ENCODE data around the gene GNAL. TPM values are rescaled to one million over a fixed set of nuclear protein-coding genes. Genes with fewer than 3 reads are reported as not detected.
"Not testable (repeated sequence)": the region's sequence is repeated elsewhere in the genome, so short reads cannot be mapped to it uniquely, and the experiment has no call there.

GNAL gene
- total RNA-seq, 1 experiment from 2014 or later: 24.0 TPM

DNA sequence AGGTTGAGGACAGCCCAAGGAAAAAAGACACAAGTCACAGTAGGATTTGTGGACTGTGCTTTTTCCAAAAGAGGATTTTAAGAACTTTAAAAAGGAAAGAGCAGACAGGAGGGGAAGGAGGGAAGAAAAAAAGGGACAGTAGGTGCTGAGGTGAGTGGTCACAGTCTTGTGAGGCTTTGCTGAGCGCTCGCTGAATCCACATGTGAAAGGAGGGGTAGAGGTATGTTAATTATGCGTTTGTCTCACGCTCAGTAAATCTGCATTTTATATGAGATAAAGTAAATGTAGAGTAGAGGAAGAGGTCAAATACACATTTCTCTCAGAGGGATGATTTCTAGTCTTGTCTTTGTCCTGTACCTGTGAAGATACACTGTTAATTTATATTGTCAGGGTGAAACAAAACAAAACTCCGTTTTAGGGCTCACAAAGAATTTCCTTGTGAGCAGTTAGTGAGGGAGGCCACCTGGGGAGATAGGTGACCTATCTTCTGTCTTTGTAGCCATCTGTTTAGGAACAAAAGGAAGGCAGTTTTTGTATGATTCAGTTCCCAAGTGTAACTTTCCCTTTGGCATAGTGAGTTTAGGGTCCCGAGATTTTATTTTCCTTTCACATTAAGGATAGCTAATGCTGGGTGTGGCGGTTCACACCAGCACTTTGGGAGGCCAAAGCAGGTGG lies 25.3 kb downstream of the GNAL start:
- Histone ChIP-seq H3K4me2 (ENCODE audit: insufficient read depth, insufficient read length, low read length) (peak overlapping the region; percentile 30), H2BK20ac (ENCODE audit: low read depth, low read length, poor library complexity, severe bottlenecking) (no peak overlapping the region), H2BK12ac (ENCODE audit: insufficient read length, low read depth, low read length) (peak overlapping the region; percentile 73), H3K4ac (ENCODE audit: low read depth, low read length) (no peak overlapping the region), H3K79me2 (ENCODE audit: insufficient read depth, low read length) (no peaks in the 10 kb centered on the region; the same call in 1 of the 2 replicates), H3K27ac (ENCODE audit: insufficient read length, low read depth, low read length) (peak overlapping the region; percentile 3), H3K14ac (ENCODE audit: insufficient read depth, low read length) (no peak overlapping the region), H4K20me1 (ENCODE audit: control insufficient read depth, insufficient read depth, insufficient read length) (no peaks in the 10 kb centered on the region), H2BK15ac (ENCODE audit: low read depth, low read length) (no peak overlapping the region), H3K18ac (ENCODE audit: insufficient read length, low read depth, low read length) (no peak overlapping the region), H3K23me2 (ENCODE audit: insufficient read length, low read depth, low read length, poor library complexity, severe bottlenecking) (no peaks in the 10 kb centered on the region), H3K9ac (ENCODE audit: extremely low read depth, insufficient read length, low read length) (no peak overlapping the region), H2BK5ac (ENCODE audit: insufficient read length, low read length) (no peak overlapping the region), H2AFZ (ENCODE audit: low read length) (no peak overlapping the region), H2AK5ac (ENCODE audit: insufficient read length, low read length) (no peak overlapping the region), H3K56ac (ENCODE audit: insufficient read length, low read depth, low read length) (no peak overlapping the region), H4K91ac (ENCODE audit: insufficient read length, low read depth, low read length) (no peak overlapping the region), H3K79me1 (ENCODE audit: insufficient read depth, low read depth, low read length, poor library complexity, severe bottlenecking) (no peaks in the 10 kb centered on the region), H3K4me1 (ENCODE audit: insufficient read depth, low read length) (no peaks in the 10 kb centered on the region; the same call in 1 of the 2 replicates), H3K27me3 (ENCODE audit: insufficient read depth, low read length) (no peaks in the 10 kb centered on the region; the same call in 1 of the 2 replicates), H3T11ph (ENCODE audit: low read length) (no peak overlapping the region), H4K5ac (ENCODE audit: insufficient read length, low read depth, low read length) (no peak overlapping the region), H4K8ac (replicated peaks; ENCODE audit: insufficient read length, low read depth, low read length) (no peak overlapping the region), H2BK120ac (ENCODE audit: low read depth, low read length, poor library complexity, severe bottlenecking) (no peak overlapping the region), H3K9me3 (ENCODE audit: control insufficient read depth, low read depth, low read length) (no peaks in the 10 kb centered on the region), H3K23ac (ENCODE audit: insufficient read length, low read depth, low read length) (no peak overlapping the region)
- Mint-ChIP-seq H3K4me3 (peak overlapping the region; percentile 3 to 50; a peak in 4 of 5 replicates), H3K4me1 (peaks cover 28 to 33% of the 10 kb centered on the region in 2 experiments), H3K36me3 (ENCODE audit: insufficient read depth in 1 of 3, low read depth in 3 of 3) (peaks cover 6 to 14% (median 7%) of the 10 kb centered on the region in 3 experiments; a peak in 6 of 7 replicates), H3K9me3 (peaks cover 14 to 15% of the 10 kb centered on the region in 2 experiments), H3K27me3 (ENCODE audit: low read depth) (peaks cover 14% of the 10 kb centered on the region), H3K27ac (peak overlapping the region; percentile 16 to 88 (median 73))
- no peak for DNase-seq
- TF ChIP-seq, protein P1, sequence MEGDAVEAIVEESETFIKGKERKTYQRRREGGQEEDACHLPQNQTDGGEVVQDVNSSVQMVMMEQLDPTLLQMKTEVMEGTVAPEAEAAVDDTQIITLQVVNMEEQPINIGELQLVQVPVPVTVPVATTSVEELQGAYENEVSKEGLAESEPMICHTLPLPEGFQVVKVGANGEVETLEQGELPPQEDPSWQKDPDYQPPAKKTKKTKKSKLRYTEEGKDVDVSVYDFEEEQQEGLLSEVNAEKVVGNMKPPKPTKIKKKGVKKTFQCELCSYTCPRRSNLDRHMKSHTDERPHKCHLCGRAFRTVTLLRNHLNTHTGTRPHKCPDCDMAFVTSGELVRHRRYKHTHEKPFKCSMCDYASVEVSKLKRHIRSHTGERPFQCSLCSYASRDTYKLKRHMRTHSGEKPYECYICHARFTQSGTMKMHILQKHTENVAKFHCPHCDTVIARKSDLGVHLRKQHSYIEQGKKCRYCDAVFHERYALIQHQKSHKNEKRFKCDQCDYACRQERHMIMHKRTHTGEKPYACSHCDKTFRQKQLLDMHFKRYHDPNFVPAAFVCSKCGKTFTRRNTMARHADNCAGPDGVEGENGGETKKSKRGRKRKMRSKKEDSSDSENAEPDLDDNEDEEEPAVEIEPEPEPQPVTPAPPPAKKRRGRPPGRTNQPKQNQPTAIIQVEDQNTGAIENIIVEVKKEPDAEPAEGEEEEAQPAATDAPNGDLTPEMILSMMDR (conservative IDR thresholded peaks at IDR 0.05): no peak
- WGBS (ENCODE audit: extremely low coverage, insufficient read length, low lambda C conversion rate): no CpG with 5 or more reads among the region's 7 CpGs

DNA sequence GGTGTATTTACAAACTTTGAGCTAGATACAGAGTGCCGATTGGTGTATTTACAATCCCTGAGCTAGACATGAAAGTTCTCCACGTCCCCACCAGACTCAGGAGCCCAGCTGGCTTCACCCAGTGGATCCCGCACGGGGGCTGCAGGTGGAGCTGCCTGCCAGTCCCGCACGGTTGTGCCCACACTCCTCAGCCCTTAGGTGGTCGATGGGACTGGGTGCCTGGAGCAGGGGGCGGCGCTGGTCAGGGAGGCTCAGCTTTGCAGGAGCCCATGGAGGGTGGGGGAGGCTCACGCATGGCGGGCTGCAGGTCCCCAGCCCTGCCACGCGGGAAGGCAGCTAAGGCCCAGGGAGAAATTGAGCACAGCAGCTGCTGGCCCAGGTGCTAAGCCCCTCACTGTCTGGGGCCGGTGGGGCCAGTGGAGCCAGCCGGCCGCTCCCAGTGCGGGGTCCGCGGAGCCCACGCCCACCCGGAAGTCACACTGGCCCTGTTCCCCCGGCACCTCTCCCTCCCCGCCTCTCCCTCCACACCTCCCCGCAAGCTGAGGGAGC lies 27.8 kb downstream of the GNAL start:
- not testable (repeated sequence) for H4K5ac ChIP-seq (ENCODE audit: insufficient read length, low read depth, low read length)

More for the DNA sequence above, 27.8 kb downstream of the GNAL start:
- not testable (repeated sequence) for H4K91ac ChIP-seq (ENCODE audit: insufficient read length, low read depth, low read length); H3K9me3 Mint-ChIP-seq; H3K36me3 Mint-ChIP-seq (ENCODE audit: insufficient read depth in 1 of 3, low read depth in 3 of 3); H3K4me2 ChIP-seq (ENCODE audit: insufficient read depth, insufficient read length, low read length); H4K8ac ChIP-seq (replicated peaks; ENCODE audit: insufficient read length, low read depth, low read length); H3T11ph ChIP-seq (ENCODE audit: low read length); H3K27me3 ChIP-seq (ENCODE audit: insufficient read depth, low read length); H3K4me1 ChIP-seq (ENCODE audit: insufficient read depth, low read length); H2BK15ac ChIP-seq (ENCODE audit: low read depth, low read length); H3K23me2 ChIP-seq (ENCODE audit: insufficient read length, low read depth, low read length, poor library complexity, severe bottlenecking); H2BK20ac ChIP-seq (ENCODE audit: low read depth, low read length, poor library complexity, severe bottlenecking); H3K56ac ChIP-seq (ENCODE audit: insufficient read length, low read depth, low read length); DNase-seq; H2AFZ ChIP-seq (ENCODE audit: low read length); H3K4me3 Mint-ChIP-seq; H3K23ac ChIP-seq (ENCODE audit: insufficient read length, low read depth, low read length); H3K79me1 ChIP-seq (ENCODE audit: insufficient read depth, low read depth, low read length, poor library complexity, severe bottlenecking); H2BK120ac ChIP-seq (ENCODE audit: low read depth, low read length, poor library complexity, severe bottlenecking); H3K14ac ChIP-seq (ENCODE audit: insufficient read depth, low read length); H3K9me3 ChIP-seq (ENCODE audit: control insufficient read depth, low read depth, low read length); H3K18ac ChIP-seq (ENCODE audit: insufficient read length, low read depth, low read length); H3K9ac ChIP-seq (ENCODE audit: extremely low read depth, insufficient read length, low read length); H4K20me1 ChIP-seq (ENCODE audit: control insufficient read depth, insufficient read depth, insufficient read length); H2AK5ac ChIP-seq (ENCODE audit: insufficient read length, low read length); H3K27ac ChIP-seq (ENCODE audit: insufficient read length, low read depth, low read length); H3K79me2 ChIP-seq (ENCODE audit: insufficient read depth, low read length); H2BK5ac ChIP-seq (ENCODE audit: insufficient read length, low read length); H2BK12ac ChIP-seq (ENCODE audit: insufficient read length, low read depth, low read length); H3K4ac ChIP-seq (ENCODE audit: low read depth, low read length)
- H3K27ac Mint-ChIP-seq: peak overlapping the region in 1 of 3 experiments; percentile 79; a peak in 1 of 7 replicates
- peaks cover 12% of the 10 kb centered on the region for H3K27me3 Mint-ChIP-seq (ENCODE audit: low read depth)
- WGBS (ENCODE audit: extremely low coverage, insufficient read length, low lambda C conversion rate): no CpG with 5 or more reads among the region's 24 CpGs
- peaks cover 26 to 29% of the 10 kb centered on the region in 2 experiments for H3K4me1 Mint-ChIP-seq
